Muscle of back (tissue), 13 donors: ENCODE results near the gene SYT7. TPM values are rescaled to one million over a fixed set of nuclear protein-coding genes. Genes with fewer than 3 reads are reported as not detected.
A peak's percentile ranks its signal among the peaks of the same experiment; 100 is the strongest.
"Not testable (repeated sequence)": the region's sequence is repeated elsewhere in the genome, so short reads cannot be mapped to it uniquely, and the experiment has no call there.

Source experiments
- DNase-seq, 3 donors: peaks; one replicate each; pipeline versions ENCODE4 v3.0.0 to v3.0.0-alpha.2; 2013
- long read RNA-seq, 9 donors: transcript quantifications; one replicate each; lab custom pipeline, GENCODE V29; 2026
- polyA plus RNA-seq, 10 donors: library from polyadenylated mRNA; unstranded; fragments of 120-200 nt; gene quantifications; one replicate each; pipeline ENCODE4 v1.2.1, GENCODE V29; 2013; ENCODE audit not compliant: insufficient read length in 10 of 10

SYT7 gene, protein sequence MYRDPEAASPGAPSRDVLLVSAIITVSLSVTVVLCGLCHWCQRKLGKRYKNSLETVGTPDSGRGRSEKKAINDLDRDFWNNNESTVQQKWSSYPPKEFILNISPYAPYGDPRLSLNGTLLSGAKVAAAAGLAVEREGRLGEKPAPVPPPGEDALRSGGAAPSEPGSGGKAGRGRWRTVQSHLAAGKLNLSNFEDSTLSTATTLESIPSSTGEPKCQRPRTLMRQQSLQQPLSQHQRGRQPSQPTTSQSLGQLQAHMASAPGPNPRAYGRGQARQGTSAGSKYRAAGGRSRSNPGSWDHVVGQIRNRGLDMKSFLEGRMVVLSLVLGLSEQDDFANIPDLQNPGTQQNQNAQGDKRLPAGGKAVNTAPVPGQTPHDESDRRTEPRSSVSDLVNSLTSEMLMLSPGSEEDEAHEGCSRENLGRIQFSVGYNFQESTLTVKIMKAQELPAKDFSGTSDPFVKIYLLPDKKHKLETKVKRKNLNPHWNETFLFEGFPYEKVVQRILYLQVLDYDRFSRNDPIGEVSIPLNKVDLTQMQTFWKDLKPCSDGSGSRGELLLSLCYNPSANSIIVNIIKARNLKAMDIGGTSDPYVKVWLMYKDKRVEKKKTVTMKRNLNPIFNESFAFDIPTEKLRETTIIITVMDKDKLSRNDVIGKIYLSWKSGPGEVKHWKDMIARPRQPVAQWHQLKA
- polyA plus RNA-seq, result 1 to 10 TPM; 2.0 to 4.1 (median 2.6) TPM
- long read RNA-seq, donor 1, result 0 reads
- long read RNA-seq, donor 2, result 0 reads
- long read RNA-seq, donor 3, result 0 reads
- long read RNA-seq, donor 4, result 0 reads
- long read RNA-seq, donor 5, result 0 reads
- long read RNA-seq, donor 6, result 0 reads
- long read RNA-seq, donor 7, result 0 reads
- long read RNA-seq, donor 8, full-length matches to known transcripts, result 1 of 1 reads
- long read RNA-seq, donor 8, partial matches to known transcripts, result 0 of 1 reads
- long read RNA-seq, donor 8, other reads (novel, unspliced or antisense), result 0 of 1 reads
- long read RNA-seq, donor 9, result 0 reads

DNA sequence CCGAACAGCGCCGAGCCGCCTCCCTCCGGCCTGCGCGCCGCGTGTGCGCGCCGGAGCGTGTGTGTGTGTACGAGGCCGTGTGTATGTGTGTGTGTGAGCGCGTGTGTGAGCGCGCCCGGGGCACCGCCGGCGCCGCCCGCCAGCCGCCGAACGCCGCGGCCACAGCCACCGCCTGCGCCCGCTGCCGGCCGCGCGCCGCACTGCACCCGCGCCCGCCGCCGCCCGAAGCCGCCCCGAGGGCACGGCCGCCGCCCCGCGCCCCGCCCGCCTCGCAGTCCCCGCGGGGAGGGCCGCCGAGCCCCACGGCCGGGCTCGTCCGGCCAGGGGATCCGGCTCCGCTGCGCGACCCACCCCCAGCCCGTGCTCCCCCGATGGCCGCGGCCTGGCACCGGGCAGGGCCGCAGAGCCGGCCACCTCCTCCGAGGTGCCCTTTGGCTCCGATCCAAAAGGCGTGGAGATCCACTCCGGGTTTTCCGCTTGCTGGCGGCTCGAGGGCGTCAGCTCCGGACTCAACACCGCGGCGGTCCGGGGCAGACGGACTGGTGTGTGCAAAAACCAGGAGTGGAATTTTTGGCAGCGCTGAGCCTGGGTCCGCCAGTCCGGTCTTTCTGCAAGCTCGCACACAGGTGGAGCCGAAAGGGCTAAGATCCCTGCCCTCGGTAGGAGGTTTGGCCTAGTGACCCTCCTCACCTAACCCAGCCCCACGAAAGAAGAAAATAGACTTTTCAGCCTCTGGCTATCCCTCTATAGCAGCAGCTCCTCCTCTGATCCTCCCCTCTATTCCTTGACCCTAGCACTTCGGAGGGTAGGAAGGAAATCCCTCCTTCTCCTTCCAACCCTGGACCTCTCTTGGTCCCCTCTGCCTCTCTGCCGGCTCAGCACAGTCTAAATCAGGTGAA is at the start of gene SYT7:
SYT7 (minus strand) TSS at position 47 of the 899 bp plus-strand sequence. CDS start 256 bp downstream, outside the sequence.
- DNase-seq, result peak; percentile 96 to 98 (median 97)

DNA sequence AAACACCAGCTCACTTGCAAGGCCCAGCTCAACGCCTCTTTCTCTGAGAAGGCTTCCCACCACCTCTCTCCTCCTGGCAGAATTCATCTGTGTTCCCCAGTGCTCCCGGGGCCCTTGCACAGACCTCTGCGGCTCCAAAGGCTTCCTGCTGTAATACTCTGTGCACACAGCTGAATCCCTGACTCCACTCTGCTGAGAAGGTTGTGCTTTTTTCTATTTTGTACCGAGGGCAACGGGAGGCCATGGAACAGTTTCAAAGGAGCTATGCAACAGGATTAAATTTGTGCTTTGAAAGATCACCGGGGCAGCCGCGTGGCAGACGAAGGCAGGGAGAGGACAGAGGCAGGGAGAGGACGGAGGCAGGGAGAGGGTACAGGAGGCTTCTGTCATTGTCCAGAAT is 49.2 kb upstream of the SYT7 start:
- DNase-seq, result peak in 1 of 3 donors; percentile 56

DNA sequence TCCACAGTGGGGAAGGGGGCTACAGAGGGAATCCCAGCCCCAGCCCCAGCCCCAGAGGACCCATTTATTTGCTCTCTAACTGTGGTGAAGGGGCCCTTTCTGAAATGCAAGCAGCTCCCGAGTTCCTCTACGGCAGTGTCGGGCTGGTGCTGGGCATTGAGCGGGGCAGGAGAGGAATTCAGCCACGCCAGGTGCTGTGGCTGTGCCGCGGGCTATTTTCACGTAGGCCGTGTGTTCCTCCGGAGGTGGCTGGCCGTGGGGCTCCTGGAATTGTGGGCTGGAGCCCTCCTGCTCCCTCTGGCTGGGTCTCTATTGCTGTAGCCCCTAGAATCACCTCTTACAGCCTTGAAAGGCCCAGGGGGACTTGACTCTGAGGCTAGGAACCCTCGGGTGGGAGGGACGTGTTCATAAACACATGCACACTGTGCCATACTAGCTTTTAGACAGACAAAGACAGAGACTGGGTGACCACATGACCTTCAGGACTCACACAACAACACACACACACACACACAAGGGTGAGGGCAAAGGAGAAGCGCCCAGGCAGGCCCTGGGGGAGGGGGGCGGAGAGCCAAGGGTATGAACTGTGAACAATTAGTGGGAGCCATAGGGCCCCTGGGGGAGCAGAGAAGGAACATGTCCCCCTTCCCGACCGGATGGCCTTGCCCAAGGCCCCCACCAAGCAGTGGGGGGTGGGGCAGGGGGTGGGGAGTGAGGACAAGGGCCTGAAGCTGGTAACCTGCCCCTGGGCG is 48.4 kb upstream of the SYT7 start:
- no peak for DNase-seq

DNA sequence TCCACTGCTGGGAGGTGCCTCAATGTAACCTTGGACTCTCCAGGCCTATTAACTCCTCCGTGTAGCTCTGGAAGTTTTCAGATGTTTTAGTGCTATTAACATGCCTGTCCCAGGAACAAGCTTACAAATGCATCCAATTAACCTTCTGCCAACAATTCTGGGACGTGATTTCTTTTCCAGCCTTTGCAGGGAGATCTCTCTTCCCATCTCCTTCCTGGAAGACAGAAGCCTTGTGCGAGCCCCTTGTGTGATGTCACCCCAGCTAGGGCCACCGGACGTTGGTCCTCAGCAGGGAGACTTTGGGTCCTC is 47.7 kb upstream of the SYT7 start:
- peak in 2 of 3 donors; percentile 18 to 65 for DNase-seq

DNA sequence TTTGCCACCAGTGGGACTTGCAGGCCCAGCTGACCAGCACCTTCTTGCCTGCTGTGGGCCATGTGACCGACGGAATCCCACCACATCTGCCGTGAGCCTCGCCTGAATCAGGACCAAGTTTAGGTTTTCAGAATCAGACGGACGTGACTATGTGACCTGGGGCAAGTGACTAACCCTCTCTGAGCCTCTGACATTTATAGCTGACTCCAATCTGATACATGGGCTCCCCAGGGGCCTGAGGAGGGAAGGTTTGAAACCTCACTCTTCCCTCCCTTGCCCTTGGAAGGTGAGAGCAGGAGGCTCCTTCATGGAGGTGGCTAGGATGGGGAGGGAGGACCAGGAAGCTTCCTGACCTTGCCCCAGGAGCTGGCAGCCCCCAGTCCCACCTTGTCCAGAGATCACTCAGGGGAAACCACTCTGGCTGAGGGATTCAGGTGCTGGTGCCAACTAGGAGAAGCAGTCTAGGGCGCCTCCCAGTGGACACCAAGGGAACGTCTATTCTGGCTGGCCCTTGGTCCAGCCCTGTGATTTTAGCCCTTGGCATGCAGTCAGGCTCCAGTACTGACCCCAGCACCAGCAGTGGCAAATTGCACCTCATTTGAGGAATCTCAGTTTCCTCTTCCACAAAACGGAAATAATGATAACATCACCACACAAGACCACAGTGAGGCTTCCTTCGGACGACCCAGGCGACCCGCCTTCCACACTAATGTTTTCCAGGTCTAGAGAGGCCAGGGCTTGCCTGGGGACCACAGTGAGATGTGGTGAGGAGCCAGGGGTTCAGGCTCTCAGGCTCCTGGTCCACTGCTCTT is 47.2 kb upstream of the SYT7 start:
- peak; percentile 35 to 75 (median 55) for DNase-seq

DNA sequence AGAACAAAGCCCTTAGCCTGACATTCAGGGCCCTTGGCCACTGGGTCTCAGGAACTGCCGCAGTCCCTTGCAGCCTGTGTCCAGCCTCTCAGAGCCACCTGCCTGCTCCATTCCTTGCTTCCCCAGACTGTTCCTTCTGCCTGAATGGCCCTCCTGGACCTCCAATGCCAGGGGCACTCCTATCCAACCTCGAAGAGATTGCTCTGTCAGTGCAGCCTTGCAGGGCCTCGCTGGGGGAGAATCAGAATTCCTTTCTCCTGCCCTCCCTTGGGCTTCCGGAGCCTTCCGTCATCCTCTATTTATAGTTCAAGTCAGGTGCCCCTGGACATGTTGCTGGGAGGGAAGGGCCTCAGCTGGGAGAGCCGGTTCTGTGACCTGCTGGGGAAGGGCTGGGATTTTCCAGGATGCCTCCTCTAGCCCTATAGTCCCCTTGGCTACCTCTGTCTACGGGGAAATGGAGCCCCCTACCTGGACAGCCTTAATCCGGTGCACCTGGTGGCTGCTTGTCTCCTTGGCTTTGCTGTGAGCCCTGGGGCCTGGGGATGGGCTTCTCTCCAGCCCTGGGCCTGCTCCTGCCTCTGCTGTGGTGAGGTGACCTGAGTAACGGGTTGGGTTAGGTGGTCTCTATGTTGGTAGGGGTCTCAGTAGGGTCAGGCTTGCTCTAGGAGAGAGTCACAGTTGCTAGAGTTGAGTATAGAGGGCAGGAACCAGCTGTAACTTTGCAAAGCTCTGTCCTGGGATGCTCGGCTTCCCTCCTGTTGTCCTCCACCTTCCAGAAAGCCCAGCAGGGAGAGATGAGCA is 45.9 kb upstream of the SYT7 start:
- peak; percentile 40 to 65 (median 41) for DNase-seq

DNA sequence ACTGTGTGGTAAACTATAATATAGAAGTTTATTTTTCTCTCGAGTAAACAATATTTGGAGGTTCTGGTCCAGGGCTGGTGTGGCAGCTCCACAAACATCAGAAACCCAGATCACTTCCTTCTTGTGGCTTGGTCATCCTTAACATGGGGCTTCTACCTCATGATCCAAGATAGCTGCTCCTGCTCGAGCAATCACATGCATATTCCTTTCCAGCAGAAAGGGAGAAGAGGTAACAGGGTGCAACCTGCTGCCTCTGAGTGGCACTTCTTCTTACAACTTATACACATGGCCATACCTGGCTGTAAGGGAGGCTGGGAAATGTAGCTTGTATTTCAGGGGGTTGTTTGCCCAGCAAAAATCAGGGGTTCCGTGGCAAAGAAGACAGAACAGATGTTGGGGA is 44.6 kb upstream of the SYT7 start:
- DNase-seq, result no peak

DNA sequence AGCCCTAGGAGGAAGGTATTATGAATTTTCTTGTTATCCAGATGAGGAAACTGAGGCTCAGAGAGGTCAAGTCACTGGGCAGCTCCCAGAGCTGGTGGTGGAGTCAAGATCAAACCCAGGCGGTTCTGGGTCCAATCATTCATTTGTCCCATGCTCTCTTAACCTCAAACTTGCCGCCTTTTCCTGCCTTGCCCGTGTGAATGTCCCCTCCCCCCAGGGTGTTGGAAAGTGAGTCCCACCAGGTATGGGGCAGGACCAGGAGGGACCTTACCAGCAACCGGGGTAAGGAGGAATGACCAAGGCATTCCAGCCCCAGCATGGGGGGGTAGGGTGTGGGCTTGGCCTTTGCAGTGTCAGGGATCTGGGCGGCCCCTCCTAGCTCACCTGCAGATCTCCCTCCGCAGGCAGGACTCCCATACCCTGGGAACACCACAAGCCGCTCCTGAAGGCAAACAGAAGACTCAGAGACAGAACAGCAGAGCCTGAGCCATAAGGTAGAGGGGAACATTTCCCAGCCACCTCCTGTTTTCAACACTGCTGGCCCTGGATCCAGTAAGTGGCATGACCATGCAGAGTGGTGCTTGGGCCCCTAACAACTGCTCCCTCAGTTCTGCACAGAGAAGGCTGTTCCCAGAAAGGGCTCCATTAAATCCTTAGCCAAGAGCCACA is 41.2 kb upstream of the SYT7 start:
- DNase-seq, result no peak

DNA sequence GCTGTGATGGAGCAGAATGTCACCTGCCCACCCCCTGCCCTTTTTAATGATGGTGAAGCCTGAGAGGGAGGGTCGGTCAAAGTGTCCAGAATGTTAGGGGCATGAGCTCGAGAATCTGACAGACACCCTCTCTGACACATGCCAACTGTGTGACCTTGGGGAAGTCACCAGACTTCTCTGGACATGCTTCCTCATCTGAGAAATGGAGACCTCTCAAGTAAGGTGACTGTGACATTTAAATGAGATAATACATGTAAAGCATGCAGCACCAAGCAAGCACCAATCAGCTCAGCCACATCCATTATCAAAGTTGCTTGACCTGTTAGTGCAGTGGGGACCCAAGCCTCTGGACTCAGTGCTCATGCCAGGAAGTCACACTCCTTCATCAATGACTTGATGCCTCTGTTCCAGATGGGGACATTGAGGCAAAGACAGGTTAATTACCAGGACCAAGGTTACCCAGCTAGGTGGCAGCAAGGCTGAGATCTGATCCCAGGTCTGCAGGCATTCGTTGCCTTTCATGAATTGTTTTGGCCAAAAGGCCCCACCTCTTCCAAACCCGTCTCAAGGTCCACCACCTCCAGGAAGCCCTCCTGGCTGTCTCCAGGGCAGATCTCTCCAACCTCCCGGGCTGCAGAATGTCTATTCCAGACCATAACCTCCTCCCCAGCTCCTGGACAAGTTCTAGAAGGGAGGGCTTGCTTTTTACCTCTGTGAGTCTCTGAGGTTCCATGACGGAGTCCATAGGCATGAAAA is 38.8 kb upstream of the SYT7 start:
- no peak for DNase-seq

DNA sequence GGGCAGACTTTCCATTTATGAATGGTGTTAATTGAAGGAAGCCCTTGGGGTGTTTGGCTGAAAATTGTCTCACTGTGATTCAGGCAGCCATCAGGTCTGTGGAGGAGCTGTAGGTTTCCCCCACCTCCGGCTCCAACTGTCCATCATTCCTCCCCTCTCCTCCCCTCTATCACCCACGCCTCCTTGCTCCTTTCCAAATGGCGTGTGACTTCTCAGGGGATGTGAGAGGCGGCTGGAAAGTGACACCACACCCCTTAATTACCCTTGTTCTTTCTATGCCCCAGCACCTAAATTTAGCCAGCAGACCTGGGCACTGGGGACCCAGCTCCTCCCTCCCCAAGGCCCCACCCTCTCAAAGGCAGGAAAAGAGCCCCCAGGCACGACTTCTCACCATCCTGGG is 38.1 kb upstream of the SYT7 start:
- DNase-seq, result no peak

DNA sequence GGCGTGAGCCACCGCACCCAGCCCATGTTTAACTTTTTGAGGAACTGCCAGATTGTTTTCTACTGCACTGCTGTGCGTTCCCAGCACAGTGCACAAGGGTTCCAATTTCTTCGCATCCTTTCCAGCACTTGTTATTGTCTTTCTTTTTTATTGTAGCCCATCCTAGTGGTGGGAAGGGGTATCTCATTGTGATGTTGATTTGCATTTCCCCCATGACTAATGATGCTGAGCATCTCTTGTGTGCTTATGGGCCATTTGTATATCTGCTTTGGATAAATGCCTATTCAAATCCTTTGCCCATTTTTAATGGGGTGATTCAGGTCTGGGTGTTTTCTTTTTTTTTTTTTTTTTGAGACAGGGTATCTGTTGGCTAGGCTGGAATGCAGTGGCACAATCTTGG is 36.6 kb upstream of the SYT7 start:
- DNase-seq, result no peak

DNA sequence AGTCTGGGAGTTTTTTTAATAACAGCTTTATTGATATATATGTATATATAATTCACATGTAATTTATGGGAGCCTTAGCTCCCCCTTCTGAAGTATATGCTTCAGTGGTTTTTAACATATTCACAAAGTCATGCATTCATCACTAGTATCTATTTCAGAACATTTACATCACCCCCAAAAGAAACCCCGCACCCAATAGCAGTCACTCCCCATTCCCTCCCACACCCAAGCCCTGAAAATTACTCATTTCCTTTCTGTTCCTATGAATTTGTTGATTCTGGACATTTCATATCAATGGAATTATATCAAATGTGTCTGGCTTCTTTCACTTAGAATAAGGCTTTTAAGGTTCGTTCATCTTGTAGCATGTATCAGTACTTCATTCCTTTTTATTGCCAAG is 35.6 kb upstream of the SYT7 start:
- DNase-seq, result no peak

DNA sequence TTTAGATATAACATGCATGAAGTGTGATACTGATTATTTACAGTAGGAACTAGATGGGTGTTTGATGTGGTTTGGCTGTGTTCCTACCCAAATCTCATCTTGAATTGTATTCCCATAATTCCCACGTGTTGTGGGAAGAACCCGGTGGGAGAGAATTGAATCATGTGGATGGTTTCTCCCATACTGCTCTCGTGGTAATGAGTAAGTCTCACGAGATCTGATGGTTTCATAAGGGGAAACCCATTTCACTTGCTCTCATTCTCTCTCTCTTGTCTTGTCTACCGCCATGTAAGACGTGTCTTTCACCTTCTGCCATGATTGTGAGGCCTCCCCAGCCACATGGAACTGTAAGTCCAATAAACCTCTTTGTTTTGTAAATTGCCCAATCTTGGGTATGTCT is 33.9 kb upstream of the SYT7 start:
- not testable (repeated sequence) for DNase-seq

DNA sequence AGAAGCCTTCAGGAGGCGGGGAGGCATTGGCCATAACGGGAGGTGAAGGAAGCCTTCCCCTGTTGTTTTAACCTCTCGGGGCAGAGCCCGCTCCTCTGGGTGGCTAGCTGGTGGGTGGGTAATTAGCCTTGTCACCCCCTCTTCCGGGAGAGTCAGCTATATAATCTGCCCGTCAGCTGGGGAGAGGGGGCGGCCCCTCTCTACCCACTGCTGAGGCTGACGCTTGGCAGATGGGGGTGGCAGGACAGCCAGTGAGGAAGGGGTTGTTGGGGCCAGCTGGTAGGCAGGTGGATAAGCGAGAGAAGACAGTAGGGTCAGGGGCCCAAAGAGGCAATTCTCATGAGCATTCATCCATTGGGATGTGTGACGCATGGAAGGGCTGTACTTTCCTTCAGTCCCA is 33.0 kb upstream of the SYT7 start:
- no peak for DNase-seq

DNA sequence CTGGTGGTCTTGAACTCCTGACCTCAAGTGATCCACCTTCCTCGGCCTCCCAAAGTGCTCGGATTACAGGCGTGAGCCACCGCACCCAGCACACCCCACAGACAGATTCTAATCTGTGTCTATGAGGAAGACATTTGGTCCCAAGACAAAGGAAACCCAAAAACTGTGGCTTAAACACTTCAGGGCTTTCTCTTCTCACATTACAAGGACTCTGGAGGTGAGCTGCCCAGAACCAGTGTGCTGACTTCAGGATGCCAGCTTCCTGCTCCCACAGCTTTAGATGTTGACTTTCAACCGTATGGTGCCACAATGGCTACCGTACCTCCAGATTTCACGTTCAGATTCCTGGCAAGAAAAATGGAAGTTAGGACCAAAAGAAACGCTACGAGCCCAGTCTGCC is 32.2 kb upstream of the SYT7 start:
- DNase-seq, result no peak

DNA sequence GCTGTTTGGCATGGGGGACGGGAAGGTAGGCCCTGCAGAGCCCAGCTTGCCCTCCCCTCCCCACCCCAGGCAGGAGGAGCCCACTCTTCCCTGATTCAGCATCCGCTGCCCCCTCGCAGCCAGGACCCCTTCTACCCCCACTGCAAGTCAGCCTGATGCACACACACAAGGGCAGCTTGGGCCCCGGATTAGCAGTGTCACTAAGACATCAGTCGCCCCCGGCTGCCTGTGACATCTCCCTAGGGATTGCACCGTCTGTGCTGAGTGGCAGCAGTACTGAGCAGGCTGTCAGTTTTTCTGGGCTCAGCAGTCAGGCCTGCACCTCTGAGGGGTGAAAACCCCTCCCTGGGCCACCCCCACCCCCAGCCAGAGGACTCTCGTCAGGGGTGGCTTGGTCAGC is 30.4 kb upstream of the SYT7 start:
- no peak for DNase-seq

DNA sequence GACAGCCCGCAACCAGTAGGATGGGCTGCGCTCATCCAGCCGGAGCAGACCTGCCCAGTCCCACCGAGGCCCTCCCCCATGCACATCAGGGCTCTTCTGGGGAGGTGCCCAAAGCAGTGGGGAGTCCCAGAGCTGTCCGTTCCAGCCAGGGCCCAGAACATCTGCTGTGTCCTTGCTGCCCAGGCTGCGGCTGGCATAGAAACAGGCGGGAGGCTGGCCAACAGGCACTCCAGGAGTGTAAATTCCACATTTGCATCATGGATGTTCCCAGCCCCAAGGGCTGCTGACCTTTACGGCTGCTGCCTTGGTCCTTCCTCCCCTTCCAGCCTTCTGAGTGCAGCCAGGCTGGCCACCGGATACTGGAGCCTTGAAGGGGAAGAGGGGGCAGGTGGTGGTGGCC is 30.0 kb upstream of the SYT7 start:
- DNase-seq, result peak in 1 of 3 donors; percentile 57

DNA sequence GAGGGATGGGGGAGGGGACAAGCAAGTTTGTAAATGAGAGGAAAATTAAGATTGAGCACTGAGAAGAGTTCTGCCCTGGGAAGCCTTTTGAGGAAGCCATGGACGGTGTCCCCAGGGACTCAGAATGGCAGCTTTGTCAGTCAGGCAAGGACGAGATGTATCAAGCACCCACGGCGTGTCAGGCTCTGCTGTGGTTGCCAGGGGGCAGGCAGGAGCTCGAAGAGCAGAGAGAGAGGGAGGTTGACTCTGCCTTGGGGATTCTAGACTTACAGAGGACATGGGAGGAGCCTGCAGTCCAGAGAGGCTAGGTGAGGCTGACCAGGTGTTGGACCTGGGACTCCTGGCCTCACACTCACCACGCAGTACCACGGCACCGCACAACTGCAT is 29.1 kb upstream of the SYT7 start:
- DNase-seq, result no peak
